Lung (tissue), 12 donors: ENCODE measurements around the gene GSTK1. TPM values are rescaled to one million over a fixed set of nuclear protein-coding genes. Genes with fewer than 3 reads are reported as not detected.

Experiments used
- ATAC-seq: fragments of 200-7000 bp; cut with Tn5 transposase; one replicate; pipeline ENCODE4 v1.9.1; 2020; ENCODE audit warnings: moderate number of reproducible peaks; ENCODE audit not compliant: insufficient read depth, low FRiP score
- DNase-seq, 3 donors: peaks; one replicate each; pipeline ENCODE4 v3.0.0-alpha.2; 2013 to 2017
- H3K27ac ChIP-seq, 2 donors: one replicate each; pipeline ENCODE4 v1.5.1; 2013; ENCODE audit warnings: mild to moderate bottlenecking in 2 of 2, moderate library complexity in 2 of 2, control low read depth in 1 of 2, inconsistent platforms in 1 of 2, low read depth in 1 of 2, low read length in 1 of 2
- H3K27me3 ChIP-seq, 3 donors: one replicate each; pipeline ENCODE4 v1.5.1; 2013; ENCODE audit warnings: low read length in 2 of 3; ENCODE audit not compliant: control insufficient read depth in 3 of 3, insufficient read depth in 3 of 3
- H3K36me3 ChIP-seq, 4 donors: one replicate each; pipeline ENCODE4 v1.5.1; 2013; ENCODE audit warnings: low read length in 4 of 4, mild to moderate bottlenecking in 1 of 4, moderate library complexity in 1 of 4; ENCODE audit not compliant: control insufficient read depth in 4 of 4, insufficient read depth in 4 of 4
- H3K4me1 ChIP-seq, 5 donors: one replicate each; pipeline ENCODE4 v1.5.1; 2013; ENCODE audit warnings: low read length in 5 of 5, mild to moderate bottlenecking in 2 of 5, moderate library complexity in 1 of 5; ENCODE audit not compliant: control insufficient read depth in 5 of 5, insufficient read depth in 5 of 5
- H3K4me3 ChIP-seq: one replicate; pipeline ENCODE4 v1.5.1; 2013; ENCODE audit warnings: mild to moderate bottlenecking, control low read depth, moderate library complexity
- H3K9ac ChIP-seq, 2 donors: one replicate each; pipeline ENCODE4 v1.5.1; 2013; ENCODE audit warnings: low read length in 2 of 2, control low read depth in 1 of 2; ENCODE audit not compliant: insufficient read depth in 1 of 2
- H3K9me3 ChIP-seq, 4 donors: one replicate each; pipeline ENCODE4 v1.5.1; 2013; ENCODE audit warnings: low read length in 3 of 4, mild to moderate bottlenecking in 1 of 4, moderate library complexity in 1 of 4; ENCODE audit not compliant: control insufficient read depth in 4 of 4, insufficient read depth in 3 of 4
- WGBS, 2 donors: extraction: QIAGEN DNeasy Blood & Tissue Kit; methylation state at CpG; one replicate each; pipeline ENCODE4 v1.1.7; 2013; 5-methylcytosine and 5-hydroxymethylcytosine counted together
- polyA plus RNA-seq, 2 donors: library from polyadenylated mRNA; stranded (reverse); fragments of 200-250 nt; gene quantifications; one replicate each; pipeline ENCODE4 v1.2.1, GENCODE V29; 2013
- total RNA-seq, 2 donors: library from RNA; depleted of rRNA in 1 of 2; stranded (reverse); fragments of >200 nt in 1 of 2; gene quantifications; one replicate each; pipeline ENCODE4 v1.2.1, GENCODE V29; 2014 to 2021
- TF ChIP-seq, protein P1 (sequence below): IDR thresholded peaks from 2 replicates; pipeline ENCODE4 v1.5.1; 2012; ENCODE audit warnings: mild to moderate bottlenecking; ENCODE audit errors: control extremely low read depth, extremely low read depth
- donor health status: control.
- donor health status: control.
- donor health status: Bipolar disorder and iron deficiency.
- donor health status: healthy.
- donor health status: DM: yes; HTN: yes; CAD: no.

The GSTK1 gene
- total and polyA plus RNA-seq, 4 donors = 110 to 130 (median 119) TPM

GRCh38 chr7:143286522-143286890 lies 23.3 kb downstream of the GSTK1 start:
- no peaks in the 10 kb centered on the region for H3K27me3 ChIP-seq
- peaks cover 3 to 28% (median 10%) of the 10 kb centered on the region in 5 donors for H3K4me1 ChIP-seq
- no peak overlapping the region for H3K9ac ChIP-seq
- no peak overlapping the region for H3K4me3 ChIP-seq
- no peaks in the 10 kb centered on the region for H3K9me3 ChIP-seq
- H3K36me3 ChIP-seq = peaks cover 0 to 2% (median 0%) of the 10 kb centered on the region in 4 donors
- H3K27ac ChIP-seq = no peak overlapping the region
- 97% methylated on average over 6 of the region's 6 CpGs for WGBS, 2 donors
- no peak for DNase-seq
- ATAC-seq = no peak
- TF ChIP-seq, protein P1, sequence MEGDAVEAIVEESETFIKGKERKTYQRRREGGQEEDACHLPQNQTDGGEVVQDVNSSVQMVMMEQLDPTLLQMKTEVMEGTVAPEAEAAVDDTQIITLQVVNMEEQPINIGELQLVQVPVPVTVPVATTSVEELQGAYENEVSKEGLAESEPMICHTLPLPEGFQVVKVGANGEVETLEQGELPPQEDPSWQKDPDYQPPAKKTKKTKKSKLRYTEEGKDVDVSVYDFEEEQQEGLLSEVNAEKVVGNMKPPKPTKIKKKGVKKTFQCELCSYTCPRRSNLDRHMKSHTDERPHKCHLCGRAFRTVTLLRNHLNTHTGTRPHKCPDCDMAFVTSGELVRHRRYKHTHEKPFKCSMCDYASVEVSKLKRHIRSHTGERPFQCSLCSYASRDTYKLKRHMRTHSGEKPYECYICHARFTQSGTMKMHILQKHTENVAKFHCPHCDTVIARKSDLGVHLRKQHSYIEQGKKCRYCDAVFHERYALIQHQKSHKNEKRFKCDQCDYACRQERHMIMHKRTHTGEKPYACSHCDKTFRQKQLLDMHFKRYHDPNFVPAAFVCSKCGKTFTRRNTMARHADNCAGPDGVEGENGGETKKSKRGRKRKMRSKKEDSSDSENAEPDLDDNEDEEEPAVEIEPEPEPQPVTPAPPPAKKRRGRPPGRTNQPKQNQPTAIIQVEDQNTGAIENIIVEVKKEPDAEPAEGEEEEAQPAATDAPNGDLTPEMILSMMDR = no peak

- H3K27ac ChIP-seq = peak overlapping the region; percentile 47 to 85
- TF ChIP-seq, protein P1 = no peak
- H3K36me3 ChIP-seq = peaks cover 0 to 6% (median 4%) of the 10 kb centered on the region in 4 donors
- 71% methylated on average over 17 of the region's 17 CpGs for WGBS, 2 donors
- DNase-seq (no peak), ATAC-seq (no peak)
- H3K9ac ChIP-seq = no peak overlapping the region
- peaks cover 3 to 28% (median 10%) of the 10 kb centered on the region in 5 donors for H3K4me1 ChIP-seq
- H3K27me3 ChIP-seq = no peaks in the 10 kb centered on the region
- peak overlapping the region; percentile 35 for H3K4me3 ChIP-seq
- H3K9me3 ChIP-seq = no peaks in the 10 kb centered on the region
Measured at GRCh38 chr7:143287339-143287934, 24.2 kb downstream of the GSTK1 start.

GRCh38 chr7:143287935-143288826 lies 24.9 kb downstream of the GSTK1 start, which contains the start of gene CASP2:
Gene CASP2, plus strand, starts transcription at chr7:143288351. Its CDS starts 105 bp downstream, at chr7:143288456.
- peak within 1 kb of the TSS; percentile 81 to 85 for H3K27ac ChIP-seq
- H3K27me3 ChIP-seq = no peaks in the 10 kb centered on the region
- H3K4me1 ChIP-seq = peaks cover 3 to 28% (median 10%) of the 10 kb centered on the region in 5 donors
- DNase-seq (peak; percentile 98 to 99 (median 99)), ATAC-seq (peak; percentile 94)
- H3K9me3 ChIP-seq = no peaks in the 10 kb centered on the region
- peaks cover 0 to 11% (median 7%) of the 10 kb centered on the region in 4 donors for H3K36me3 ChIP-seq
- peak within 1 kb of the TSS; percentile 53 for H3K4me3 ChIP-seq
- H3K9ac ChIP-seq = peak within 1 kb of the TSS; percentile 92 to 96
- TF ChIP-seq, protein P1 = peak; percentile 17
- WGBS, 2 donors = 2% methylated on average over 74 to 84 of the region's 84 CpGs
